Activated effector memory CD4-positive, alpha-beta T cell treated with Interleukin-2 at 50 U/mL for 16 hours (primary cell): Measurements from ENCODE around the gene NTRK3.

Experiments
- DNase-seq: peaks from one replicate; pipeline ENCODE4 v3.0.0-alpha.2; 2020

Gene NTRK3

DNA sequence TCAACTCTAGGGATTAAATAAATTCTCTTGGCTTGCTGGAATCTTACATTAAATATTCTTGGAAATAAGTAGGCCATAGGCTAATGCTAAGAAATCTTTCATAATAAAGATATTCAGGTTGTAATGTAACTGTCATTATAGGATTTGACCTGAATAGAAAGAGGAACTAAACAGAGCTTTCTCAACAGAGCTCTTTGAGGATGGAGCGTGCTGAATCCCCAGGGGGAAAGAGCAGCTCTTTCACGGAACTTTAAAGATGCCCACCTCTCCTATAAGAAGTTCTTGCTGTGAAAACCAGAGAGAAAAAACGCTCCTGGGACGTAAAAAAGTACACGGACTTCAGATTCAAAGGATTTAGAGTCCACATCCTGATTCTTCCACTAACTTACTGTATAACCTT, 77.9 kb downstream of the NTRK3 start:
- DNase-seq = no peak

GRCh38 chr15:88177451-88177850, 79.1 kb downstream of the NTRK3 start:
- DNase-seq = no peak

- no peak for DNase-seq
These were observed 82.0 kb downstream of the NTRK3 start for GRCh38 chr15:88174571-88174970.

GRCh38 chr15:88166082-88166993, 90.2 kb downstream of the NTRK3 start:
- DNase-seq = no peak

DNA sequence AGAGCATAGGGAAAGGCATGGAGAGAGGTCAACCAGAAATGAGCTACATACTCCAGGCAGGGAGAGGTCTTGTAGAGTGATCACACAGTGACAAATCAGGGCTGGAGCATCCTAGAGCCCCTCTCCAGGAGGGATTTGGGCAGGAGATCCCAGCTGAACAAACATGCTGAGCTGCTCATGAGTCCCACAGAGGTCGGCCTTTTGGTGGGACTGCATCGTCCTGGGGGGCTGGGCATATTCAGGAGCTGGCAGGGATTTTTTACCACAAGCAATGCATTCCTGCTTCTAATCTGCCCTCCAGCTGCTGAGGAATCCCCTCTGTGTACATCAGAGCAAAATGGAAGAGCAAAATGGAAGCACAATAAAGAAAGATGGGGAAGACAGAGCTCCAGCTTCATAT, 94.9 kb downstream of the NTRK3 start:
- DNase-seq = no peak

GRCh38 chr15:88155310-88155709, 101.2 kb downstream of the NTRK3 start:
- no peak for DNase-seq

DNA sequence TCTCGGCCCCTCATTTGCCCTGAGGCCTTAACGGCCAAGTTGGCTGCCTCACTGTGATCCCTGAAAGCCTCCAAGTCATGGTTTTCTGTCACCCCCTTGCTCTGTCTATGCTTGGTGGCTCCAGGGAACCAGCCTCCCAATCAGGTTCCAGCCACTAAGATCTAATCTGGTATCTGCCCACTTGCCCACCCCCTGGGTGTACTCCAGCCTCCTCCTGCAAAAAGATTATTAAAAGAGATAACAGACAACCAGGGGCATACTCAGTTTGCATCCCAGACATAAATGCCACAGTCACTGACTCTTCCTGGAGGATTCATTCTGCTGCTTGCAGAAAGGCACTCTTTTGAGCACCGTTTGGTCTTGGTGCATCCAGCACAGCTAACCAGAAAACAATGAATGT, 103.9 kb downstream of the NTRK3 start:
- DNase-seq = no peak

GRCh38 chr15:88147760-88148159, 108.8 kb downstream of the NTRK3 start:
- DNase-seq = no peak

GRCh38 chr15:88144921-88145653, 111.5 kb downstream of the NTRK3 start:
- no peak for DNase-seq

DNA sequence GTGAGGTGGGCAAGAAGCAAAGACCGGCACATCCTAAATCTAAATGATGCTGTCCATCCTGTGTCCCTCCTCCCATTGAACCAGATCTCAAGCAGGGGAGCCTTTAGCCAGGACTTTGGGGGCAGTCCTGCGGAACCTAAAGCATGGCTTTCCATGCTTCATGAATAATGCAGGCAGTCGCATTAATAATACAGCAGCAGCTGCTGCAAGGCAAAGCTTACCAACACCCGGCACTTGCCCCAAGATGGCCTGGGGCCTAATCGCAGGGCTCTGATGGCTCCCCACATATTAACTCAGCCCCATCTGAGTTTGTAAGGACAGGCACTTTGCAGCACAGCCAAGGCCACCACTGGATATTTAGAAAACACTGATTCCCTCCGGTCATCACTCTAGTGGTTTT, 114.4 kb downstream of the NTRK3 start:
- DNase-seq = no peak

DNA sequence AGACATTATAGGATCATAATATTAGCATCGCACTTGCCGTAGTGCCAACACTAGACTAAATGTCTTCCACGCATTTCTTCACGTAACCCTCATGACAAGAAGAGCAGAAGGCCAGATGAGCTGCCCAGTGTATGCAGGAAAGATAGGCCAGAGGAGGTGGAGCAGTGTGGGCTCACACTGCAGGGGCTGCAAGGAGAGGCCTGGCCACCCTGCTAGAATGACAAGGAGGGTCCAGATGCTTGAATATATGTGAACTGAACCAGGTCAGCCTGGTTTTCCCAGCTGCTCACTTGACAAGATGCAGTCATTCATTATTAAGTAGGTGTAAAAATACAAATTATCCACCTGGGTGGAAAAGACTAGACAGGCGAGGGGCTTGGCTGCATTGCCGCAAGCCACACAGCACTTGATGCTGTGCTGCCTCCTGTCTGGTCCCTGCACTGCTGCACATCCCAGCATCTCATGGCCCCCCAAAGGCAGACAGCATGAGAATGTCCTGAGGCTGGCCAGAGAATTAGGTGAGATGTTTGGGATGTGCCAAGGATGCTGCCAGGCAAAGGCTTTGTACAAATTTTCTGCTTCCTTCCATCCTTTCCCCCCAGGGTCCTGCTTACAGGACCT, 115.2 kb downstream of the NTRK3 start:
- no peak for DNase-seq

DNA sequence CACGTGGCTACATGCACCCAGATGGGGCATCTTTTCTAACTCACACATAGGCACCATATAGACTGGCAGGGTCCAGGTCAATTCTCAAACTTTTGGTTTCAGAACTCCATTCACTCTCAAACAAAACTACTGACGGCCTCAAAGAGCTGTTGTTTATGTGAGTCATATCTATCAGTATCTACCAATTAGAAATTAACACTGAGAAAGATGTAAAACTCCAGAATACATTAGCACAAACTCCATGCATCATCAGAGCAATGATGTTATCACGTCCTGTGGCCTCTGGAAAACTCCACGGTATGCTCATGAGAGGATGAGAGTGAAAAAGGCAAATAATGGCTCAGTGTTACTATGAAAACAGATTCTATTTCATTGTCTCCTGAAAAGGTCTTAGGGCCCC, 116.1 kb downstream of the NTRK3 start:
- DNase-seq = no peak

DNA sequence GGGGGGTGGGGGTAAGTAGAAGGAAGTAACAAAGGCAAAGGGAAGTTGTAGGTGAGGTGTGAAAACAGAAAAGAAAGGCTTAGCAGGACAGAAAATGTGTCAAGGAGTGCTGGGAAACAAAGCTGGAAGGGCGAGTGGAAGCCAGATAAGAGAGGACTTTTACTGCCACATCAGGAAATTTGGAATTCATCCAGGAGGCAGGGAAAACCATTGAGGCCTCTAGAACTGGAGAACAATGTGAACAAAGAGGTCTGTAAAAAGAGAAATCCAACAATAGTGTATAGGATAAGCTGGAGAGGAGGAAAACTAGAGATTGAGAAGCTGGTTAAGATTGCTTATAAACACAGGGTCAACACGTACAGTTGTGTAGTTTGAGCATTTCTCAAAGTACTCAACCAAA, 116.6 kb downstream of the NTRK3 start:
- DNase-seq = no peak

DNA sequence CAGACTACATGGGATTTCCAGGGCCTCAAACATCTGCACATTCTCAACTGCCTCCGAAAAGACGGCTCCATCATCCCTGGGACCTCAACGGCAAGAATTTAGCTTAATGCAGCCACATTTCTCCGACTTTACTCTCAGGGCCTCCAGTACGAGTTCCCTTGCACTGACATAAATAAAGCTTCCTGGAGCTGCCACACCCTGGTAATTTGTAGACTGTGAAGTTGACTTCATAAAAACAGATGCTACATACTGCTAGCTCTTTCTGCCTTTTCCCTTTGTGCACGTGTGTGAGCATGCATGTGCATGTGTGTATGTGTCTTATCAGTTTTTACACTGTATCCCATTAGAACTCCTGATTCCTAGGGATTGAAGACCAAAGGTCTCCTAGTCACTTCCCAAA, 122.7 kb downstream of the NTRK3 start:
- no peak for DNase-seq

GRCh38 chr15:88132499-88132898, 124.0 kb downstream of the NTRK3 start:
- no peak for DNase-seq

DNA sequence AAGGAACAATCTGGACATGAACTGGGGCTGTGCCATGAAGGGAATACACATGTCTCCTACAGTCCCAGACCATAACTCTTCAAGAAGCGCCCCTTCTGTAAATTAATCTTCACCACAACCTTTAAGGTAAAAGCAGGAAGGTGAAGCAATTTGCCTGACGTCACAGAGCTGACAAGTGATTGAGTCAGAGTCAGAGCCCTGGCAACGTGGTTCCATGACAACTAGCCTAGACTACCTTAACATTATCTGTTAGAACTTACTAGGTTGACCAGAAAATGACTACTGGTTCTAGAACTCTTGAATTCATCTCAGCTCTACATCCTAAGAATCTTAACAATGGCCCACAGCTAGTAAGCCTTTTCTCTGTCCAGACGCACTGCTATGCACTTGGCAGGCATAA, 124.6 kb downstream of the NTRK3 start:
- no peak for DNase-seq

DNA sequence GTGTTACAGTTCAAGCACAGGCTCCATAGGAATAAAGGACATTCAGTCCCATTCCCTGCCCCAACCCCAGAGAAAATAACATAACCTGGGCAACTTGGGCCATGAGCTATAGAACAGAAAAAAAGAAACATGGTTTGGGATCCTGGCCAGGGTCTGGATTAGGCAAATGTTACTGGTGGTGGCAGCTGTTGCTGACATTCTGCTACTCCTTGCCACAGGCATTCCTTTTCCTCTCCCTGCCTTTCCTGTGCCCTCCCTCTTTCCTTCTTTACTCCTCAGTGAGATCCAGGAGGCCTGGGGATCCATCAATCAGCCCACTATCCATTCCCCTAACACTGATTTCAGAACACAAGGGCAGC, 129.1 kb downstream of the NTRK3 start:
- DNase-seq = no peak

DNA sequence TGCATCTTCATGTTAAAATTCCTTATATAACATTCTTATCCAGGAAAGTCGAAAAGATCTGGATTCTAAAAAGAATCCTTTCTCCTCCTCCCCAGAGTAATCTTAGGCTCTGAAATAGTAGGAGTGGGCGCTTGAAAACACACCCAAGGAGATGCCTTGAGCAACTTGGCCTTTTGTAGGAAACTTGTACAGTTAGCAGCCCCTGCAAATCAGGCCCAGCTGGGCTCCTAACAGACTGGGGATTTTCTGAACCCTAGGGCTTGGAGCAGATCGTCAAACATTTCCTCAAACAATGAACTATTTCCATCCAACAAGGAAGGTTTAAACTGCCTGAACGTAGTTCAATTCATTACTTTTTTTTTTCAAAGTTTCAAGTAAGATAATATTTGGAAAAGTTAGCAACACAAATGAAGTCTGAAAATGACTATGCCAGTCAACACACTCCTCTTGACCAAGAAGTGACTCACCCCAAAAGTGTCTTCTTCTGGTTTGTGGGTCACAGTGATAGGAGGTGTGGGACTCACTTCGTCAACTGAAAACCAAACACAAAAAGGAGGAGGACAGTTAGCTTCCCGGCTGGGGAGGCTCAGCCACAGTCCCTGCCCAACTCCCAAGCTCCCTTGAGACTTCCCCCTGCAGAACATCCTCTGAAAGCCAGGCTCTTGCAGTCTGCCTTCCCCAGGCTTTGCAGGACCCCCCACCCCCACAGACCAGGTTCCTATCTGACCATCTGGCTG, 129.7 kb downstream of the NTRK3 start:
- DNase-seq = no peak

DNA sequence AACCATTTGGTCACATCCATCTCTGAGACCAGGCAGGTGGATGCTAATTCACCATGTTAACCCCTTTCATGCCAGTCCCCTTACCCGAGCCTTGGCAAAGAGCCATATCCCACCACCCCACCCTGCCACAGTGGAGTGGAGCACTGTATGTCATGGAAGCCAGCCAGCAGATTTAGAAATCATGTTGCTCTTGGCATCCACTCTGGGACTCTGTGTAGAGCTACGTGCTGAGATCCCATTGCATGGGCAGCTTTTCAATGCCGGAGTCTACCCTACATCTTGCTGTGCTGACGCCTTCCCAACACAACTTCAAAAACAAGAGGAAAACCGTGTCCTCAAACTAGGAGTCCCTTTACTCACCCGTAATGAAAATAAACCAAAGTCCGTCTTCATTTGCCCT, 131.0 kb downstream of the NTRK3 start:
- no peak for DNase-seq

DNA sequence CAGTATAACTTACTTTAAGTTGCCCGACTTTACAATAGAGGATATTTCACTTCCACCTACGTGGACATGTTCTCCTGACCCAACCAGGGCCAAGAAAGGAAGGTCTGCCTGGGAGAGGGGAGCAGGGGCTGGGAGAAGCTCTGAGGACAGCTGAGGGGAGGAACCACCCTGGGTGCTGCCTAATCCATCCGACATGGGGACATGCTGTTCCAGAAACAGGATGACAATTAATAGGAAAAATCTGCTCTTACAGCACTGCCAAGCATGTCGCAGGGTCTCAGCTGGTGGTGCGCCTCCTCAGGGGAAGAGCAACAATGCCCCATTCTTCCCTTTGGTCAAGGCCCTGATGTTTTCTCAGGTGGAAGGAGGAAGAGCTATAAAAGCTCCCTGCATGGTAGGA, 132.3 kb downstream of the NTRK3 start:
- DNase-seq = no peak

- no peak for DNase-seq
These were observed 134.5 kb downstream of the NTRK3 start for GRCh38 chr15:88121968-88122530.

DNA sequence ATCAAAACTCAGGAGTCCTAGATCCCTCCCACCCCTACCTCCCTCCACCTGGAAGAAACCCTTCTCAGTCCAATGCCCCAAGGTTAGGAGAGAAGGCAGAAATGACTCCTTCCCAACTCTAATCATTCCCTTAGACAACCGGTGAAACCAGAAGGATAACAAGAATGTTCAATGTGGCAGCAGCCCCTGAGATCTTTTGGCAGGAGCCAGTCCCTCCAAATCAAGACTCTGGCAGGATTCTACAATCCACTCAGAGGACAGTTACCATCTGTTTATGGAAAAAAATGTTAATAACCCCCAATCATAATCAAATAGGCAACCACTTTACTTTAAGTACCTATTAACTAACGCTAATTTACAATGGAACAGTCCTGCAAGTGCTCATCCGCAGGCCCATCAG, 136.5 kb downstream of the NTRK3 start:
- DNase-seq = no peak

DNA sequence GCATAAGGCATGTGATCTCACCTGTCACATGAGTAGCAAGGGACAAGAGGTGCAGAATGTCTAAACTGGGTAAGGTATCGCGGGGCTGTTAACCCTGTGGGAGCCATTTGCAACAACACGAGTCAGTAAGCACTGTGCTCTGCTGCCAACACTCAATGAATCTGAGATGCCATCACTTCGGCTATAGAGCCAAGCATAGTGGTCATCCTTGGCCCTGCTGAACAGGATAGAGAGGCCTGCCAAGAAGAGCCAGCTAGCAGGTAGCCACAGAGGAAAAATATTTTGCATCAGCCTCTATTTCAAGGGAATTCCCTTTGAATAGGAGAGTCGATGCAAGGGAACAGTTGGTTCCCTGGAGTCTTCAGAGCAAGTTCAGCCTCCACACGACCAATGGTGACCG, 137.8 kb downstream of the NTRK3 start:
- DNase-seq = no peak
